ENCODE results near the gene MIDN.

- TF ChIP-seq POLR2A (IDR thresholded peaks at IDR 0.05): no peak
- no peak for TF ChIP-seq CTCF (IDR thresholded peaks at IDR 0.05)
- no peak for TF ChIP-seq POLR2AphosphoS5 (IDR thresholded peaks at IDR 0.05)
These were observed 20.0 kb upstream of the MIDN start for GRCh38 chr19:1228161-1228957.

All from breast epithelium (tissue), 3 donors.